IMR-90 (cell line): ENCODE data around the gene GPAT3. TPM values are rescaled to one million over a fixed set of nuclear protein-coding genes. Genes with fewer than 3 reads are reported as not detected.

ENCODE experiments used
- ATAC-seq: fragments of 200-7000 bp; cut with Tn5 transposase; 2 replicates; pipeline ENCODE4 v1.9.1; 2020; ENCODE audit warnings: low read depth, mild to moderate bottlenecking, moderate library complexity
- BruUV-seq: library from RNA; stranded (reverse); fragments of 400-500 nt; replicated peaks from 2 replicates; lab custom pipeline; 2021; lab: Mats Ljungman, UMichigan
- CTCF ChIA-PET: fragments of 300-600 bp; formaldehyde crosslinking; extraction: SDS; loops from one replicate; lab custom pipeline; 2021; ENCODE audit warnings: antibody characterized with exemption; lab: Yijun Ruan, JAX
- POLR2A ChIA-PET: fragments of 300-600 bp; sonication (Branson Sonifier 250); formaldehyde crosslinking; loops from one replicate; lab custom pipeline; 2022; ENCODE audit warnings: antibody characterized with exemption; ENCODE audit not compliant: unreplicated experiment; lab: Charles Lee
- DNase-seq: peaks from one replicate; pipeline ENCODE4 v3.0.0; 2013
- H2AFZ ChIP-seq: replicated peaks from 2 replicates; pipeline ENCODE3; 2013; ENCODE audit warnings: low read length, mild to moderate bottlenecking; ENCODE audit not compliant: poor library complexity
- H2AK5ac ChIP-seq: 2 replicates; pipeline ENCODE4 v1.6.1; 2013; ENCODE audit warnings: low read depth, low read length, inconsistent platforms
- H2AK9ac ChIP-seq: replicated peaks from 2 replicates; pipeline ENCODE3; 2013; ENCODE audit warnings: mild to moderate bottlenecking, low read depth, low read length, moderate library complexity; ENCODE audit not compliant: poor library complexity
- H2BK120ac ChIP-seq: 2 replicates; pipeline ENCODE4 v1.6.1; 2013; ENCODE audit warnings: low read depth, low read length, inconsistent platforms
- H2BK15ac ChIP-seq: 3 replicates; pipeline ENCODE4 v1.6.1; 2013; ENCODE audit warnings: low read depth, low read length, inconsistent platforms
- H2BK20ac ChIP-seq: 2 replicates; pipeline ENCODE4 v1.6.1; 2013; ENCODE audit warnings: low read depth, mild to moderate bottlenecking, inconsistent platforms, low read length, moderate library complexity
- H2BK5ac ChIP-seq: 2 replicates; pipeline ENCODE4 v1.6.1; 2013; ENCODE audit warnings: mild to moderate bottlenecking, low read depth, low read length, inconsistent platforms; ENCODE audit not compliant: poor library complexity, severe bottlenecking
- H3K14ac ChIP-seq: replicated peaks from 2 replicates; pipeline ENCODE4 v1.6.1; 2013; ENCODE audit warnings: low read depth, low read length, inconsistent platforms
- H3K18ac ChIP-seq: 2 replicates; pipeline ENCODE4 v1.6.1; 2013; ENCODE audit warnings: low read depth, low read length, control low read depth
- H3K23ac ChIP-seq: 2 replicates; pipeline ENCODE4 v1.6.1; 2013; ENCODE audit warnings: low read depth, low read length, inconsistent platforms
- H3K27ac ChIP-seq: 2 replicates; pipeline ENCODE4 v1.5.1; 2013; ENCODE audit warnings: mild to moderate bottlenecking, control low read depth, low read length; ENCODE audit not compliant: insufficient read depth
- H3K27me3 ChIP-seq: 2 replicates; pipeline ENCODE4 v1.6.1; 2013; ENCODE audit warnings: low read length; ENCODE audit not compliant: control insufficient read depth, insufficient read depth
- H3K36me3 ChIP-seq: 2 replicates; pipeline ENCODE4 v1.6.1; 2013; ENCODE audit warnings: low read length, mixed read lengths; ENCODE audit not compliant: control insufficient read depth, insufficient read depth
- H3K4ac ChIP-seq: 2 replicates; pipeline ENCODE4 v1.6.1; 2013; ENCODE audit warnings: low read depth, low read length, inconsistent platforms
- H3K4me1 ChIP-seq: 2 replicates; pipeline ENCODE4 v1.6.1; 2013; ENCODE audit warnings: low read length, mixed read lengths; ENCODE audit not compliant: control insufficient read depth, insufficient read depth
- H3K4me2 ChIP-seq: 2 replicates; pipeline ENCODE4 v1.6.1; 2013; ENCODE audit warnings: low read depth, mild to moderate bottlenecking, control low read depth, low read length, moderate library complexity
- H3K4me3 ChIP-seq: 2 replicates; pipeline ENCODE4 v1.5.1; 2013; ENCODE audit warnings: low read depth, mild to moderate bottlenecking, control low read depth, low read length, moderate library complexity; ENCODE audit not compliant: insufficient read depth
- H3K56ac ChIP-seq: 2 replicates; pipeline ENCODE4 v1.6.1; 2013; ENCODE audit warnings: low read length, inconsistent platforms; ENCODE audit not compliant: insufficient read depth; ENCODE audit errors: extremely low read depth
- H3K79me1 ChIP-seq, 2 experiments: 2 replicates each; pipeline ENCODE4 v1.6.1; 2013; ENCODE audit warnings: low read length in 2 of 2, inconsistent platforms in 1 of 2, low read depth in 1 of 2
- H3K9ac ChIP-seq: 2 replicates; pipeline ENCODE4 v1.6.1; 2013; ENCODE audit warnings: low read depth, low read length, control low read depth
- H3K9me1 ChIP-seq: 2 replicates; pipeline ENCODE4 v1.6.1; 2013; ENCODE audit warnings: low read length, inconsistent platforms; ENCODE audit not compliant: insufficient read depth
- H3K9me3 ChIP-seq: 2 replicates; pipeline ENCODE4 v1.6.1; 2013; ENCODE audit warnings: low read length; ENCODE audit not compliant: control insufficient read depth, insufficient read depth
- H4K20me1 ChIP-seq: 2 replicates; pipeline ENCODE4 v1.6.1; 2013; ENCODE audit warnings: low read length, inconsistent platforms; ENCODE audit not compliant: insufficient read depth
- H4K5ac ChIP-seq: 2 replicates; pipeline ENCODE4 v1.6.1; 2013; ENCODE audit warnings: mild to moderate bottlenecking, low read depth, low read length, control low read depth
- H4K8ac ChIP-seq, 2 experiments: 2 replicates each; pipeline ENCODE4 v1.6.1; 2013; ENCODE audit warnings: low read depth in 2 of 2, low read length in 2 of 2, control low read depth in 1 of 2, inconsistent platforms in 1 of 2
- H4K91ac ChIP-seq: 2 replicates; pipeline ENCODE4 v1.6.1; 2013; ENCODE audit warnings: low read depth, low read length, inconsistent platforms; ENCODE audit not compliant: insufficient read depth
- BHLHE40 ChIP-seq: fragments of 150-350 bp; IDR thresholded peaks from 2 replicates; pipeline ENCODE4 v1.6.1; 2016; ENCODE audit warnings: mild to moderate bottlenecking, low read depth, low read length
- CEBPB ChIP-seq: IDR thresholded peaks from 2 replicates; pipeline ENCODE4 v1.6.1; 2012; ENCODE audit warnings: low read depth, low read length, improper control_type of control experiment
- CTCF ChIP-seq: conservative IDR thresholded peaks from 2 replicates; pipeline ENCODE4 v1.5.1; 2012; ENCODE audit warnings: mild to moderate bottlenecking, low read depth, low read length, improper control_type of control experiment
- ELK1 ChIP-seq: fragments of 150-350 bp; IDR thresholded peaks from 2 replicates; pipeline ENCODE4 v1.6.1; 2016; ENCODE audit warnings: low read depth, mild to moderate bottlenecking, low read length, moderate library complexity, borderline replicate concordance
- FOS ChIP-seq: fragments of 150-350 bp; IDR thresholded peaks from 2 replicates; pipeline ENCODE4 v1.6.1; 2016; ENCODE audit warnings: low read depth, low read length
- MAFK ChIP-seq: IDR thresholded peaks from 2 replicates; pipeline ENCODE4 v1.6.1; 2012; ENCODE audit warnings: low read depth, low read length, improper control_type of control experiment
- MAZ ChIP-seq: IDR thresholded peaks from 2 replicates; pipeline ENCODE4 v1.6.1; 2012; ENCODE audit warnings: low read depth, mild to moderate bottlenecking, low read length, improper control_type of control experiment, moderate library complexity, borderline replicate concordance
- MXI1 ChIP-seq: IDR thresholded peaks from 2 replicates; pipeline ENCODE4 v1.6.1; 2012; ENCODE audit warnings: low read depth, mild to moderate bottlenecking, low read length, moderate library complexity, borderline replicate concordance
- POLR2A ChIP-seq: IDR thresholded peaks from 2 replicates; pipeline ENCODE4 v1.6.1; 2012; ENCODE audit warnings: mild to moderate bottlenecking, low read depth, low read length
- RAD21 ChIP-seq: IDR thresholded peaks from 2 replicates; pipeline ENCODE4 v1.6.1; 2012; ENCODE audit warnings: low read length, improper control_type of control experiment
- RCOR1 ChIP-seq: IDR thresholded peaks from 2 replicates; pipeline ENCODE4 v1.6.1; 2012; ENCODE audit warnings: mild to moderate bottlenecking, low read length, improper control_type of control experiment; ENCODE audit not compliant: insufficient replicate concordance
- SMC3 ChIP-seq: fragments of 150-350 bp; IDR thresholded peaks from 2 replicates; pipeline ENCODE4 v1.6.1; 2016; ENCODE audit warnings: low read depth, mild to moderate bottlenecking, antibody characterized with exemption, low read length, moderate library complexity
- USF2 ChIP-seq: fragments of 150-350 bp; IDR thresholded peaks from 2 replicates; pipeline ENCODE4 v1.6.1; 2017; ENCODE audit warnings: mild to moderate bottlenecking, antibody characterized with exemption, low read length, low read depth
- WGBS, 2 experiments: methylation state at CpG; one replicate each; pipeline versions ENCODE4 v1.1.5 to v1.1.7; 2013; ENCODE audit warnings: missing lambda C conversion rate in 2 of 2; ENCODE audit not compliant: insufficient read length in 1 of 2; ENCODE audit errors: extremely low coverage in 2 of 2; 5-methylcytosine and 5-hydroxymethylcytosine counted together
- dilution Hi-C: fragments of 300-500 bp; cut with HindIII; formaldehyde crosslinking; loops from one replicate; pipeline ENCODE4 v1.14.3; 2018; ENCODE audit warnings: low sequenced_read_pairs; ENCODE audit not compliant: unreplicated experiment
- in situ Hi-C: fragments of 300-500 bp; cut with MboI; formaldehyde crosslinking; loops from 3 replicates; pipeline ENCODE4 v1.14.3; 2019; ENCODE audit warnings: low sequenced_read_pairs, inconsistent platforms, mixed read lengths
- intact Hi-C: fragments of 100-400 bp; cut with micrococcal nuclease; formaldehyde crosslinking; loops from 2 replicates; pipeline ENCODE4 v1.10.0; 2022
- polyA plus RNA-seq, 3 experiments: library from polyadenylated mRNA; depleted of rRNA; stranded (reverse); fragments of >200 nt; gene quantifications; 2 replicates each; pipeline ENCODE4 v1.2.3, GENCODE V29; 2012; ENCODE audit warnings: low replicate concordance in 1 of 3
- total RNA-seq: library from RNA; depleted of rRNA; stranded (reverse); fragments of >200 nt; gene quantifications from 2 replicates; pipeline ENCODE4 v1.2.3, GENCODE V29; 2012

GPAT3 gene
- total and polyA plus RNA-seq, 2 of the 4 experiments (the other 2 are of a cell fraction) = 1.3 to 2.9 TPM

- no peak for DNase-seq
- CTCF ChIA-PET = no interaction called here
Observed at GRCh38 chr4:83625821-83626220, 89.9 kb downstream of the GPAT3 start.

More at GRCh38 chr4:83625821-83626220, 89.9 kb downstream of the GPAT3 start:
- POLR2A ChIA-PET = no interaction called here
- TF ChIP-seq CEBPB (no peak), RCOR1 (no peak), MXI1 (no peak), MAZ (no peak), BHLHE40 (no peak), RAD21 (no peak), ELK1 (no peak), SMC3 (no peak), CTCF (no peak), FOS (no peak), POLR2A (no peak), MAFK (no peak), USF2 (no peak)
- Histone ChIP-seq H4K8ac (no peak overlapping the region), H3K27me3 (no peaks in the 10 kb centered on the region), H3K4ac (no peak overlapping the region), H3K18ac (no peak overlapping the region), H2BK15ac (no peak overlapping the region), H2BK20ac (no peak overlapping the region; the same call in 1 of the 2 replicates), H3K9ac (no peak overlapping the region), H3K36me3 (no peaks in the 10 kb centered on the region), H3K56ac (no peak overlapping the region), H2BK5ac (no peak overlapping the region), H2AFZ (no peak overlapping the region), H2AK9ac (no peak overlapping the region), H3K9me1 (peaks cover 3% of the 10 kb centered on the region; the same call in 1 of the 2 replicates), H3K23ac (no peak overlapping the region; the same call in 1 of the 2 replicates), H4K91ac (no peak overlapping the region), H4K20me1 (no peaks in the 10 kb centered on the region), H2AK5ac (no peak overlapping the region), H3K4me1 (peaks cover 8% of the 10 kb centered on the region), H3K27ac (no peak overlapping the region), H4K5ac (no peak overlapping the region), H3K4me2 (no peak overlapping the region), H3K9me3 (peaks cover 9% of the 10 kb centered on the region), H3K4me3 (no peak overlapping the region), H3K79me1 (no peaks in the 10 kb centered on the region), H3K14ac (no peak overlapping the region), H2BK120ac (no peak overlapping the region; the same call in 1 of the 2 replicates)
- WGBS, 2 experiments = no CpG with 5 or more reads among the region's 1 CpG
- intact Hi-C loops = no loop called here
- no TSS peak for BruUV-seq
- in situ Hi-C loops = no loop called here
- dilution Hi-C loops = no loop called here
- ATAC-seq = no peak
